Hematopoietic multipotent progenitor cell treated with erythropoietin and hydrocortisone succinate and interleukin-3 and kit ligand, for 8 days (in vitro differentiated cells): ENCODE measurements around the gene TP53TG5.

ENCODE experiments used
- DNase-seq: peaks from one replicate; pipeline ENCODE4 v3.0.0-alpha.2; 2015

Gene TP53TG5

GRCh38 chr20:45404438-45404837, 26.3 kb upstream of the TP53TG5 start:
- no peak for DNase-seq

- no peak for DNase-seq
These were observed 24.8 kb upstream of the TP53TG5 start for GRCh38 chr20:45402946-45403345.

GRCh38 chr20:45400346-45401031, 22.4 kb upstream of the TP53TG5 start:
- no peak for DNase-seq

- no peak for DNase-seq
These were observed 20.9 kb upstream of the TP53TG5 start for GRCh38 chr20:45399018-45399417.

- no peak for DNase-seq
These were observed 16.9 kb upstream of the TP53TG5 start for GRCh38 chr20:45395114-45395415.

- DNase-seq, result no peak
These were observed 16.3 kb upstream of the TP53TG5 start for GRCh38 chr20:45394221-45395113.

GRCh38 chr20:45392733-45393132, 14.6 kb upstream of the TP53TG5 start:
- no peak for DNase-seq

GRCh38 chr20:45391559-45391958, 13.4 kb upstream of the TP53TG5 start:
- DNase-seq, result no peak

- DNase-seq, result no peak
These were observed 12.8 kb upstream of the TP53TG5 start for GRCh38 chr20:45390931-45391330.

- no peak for DNase-seq
These were observed 9.1 kb upstream of the TP53TG5 start for GRCh38 chr20:45387274-45387673.

GRCh38 chr20:45377269-45377668, 856 bp downstream of the TP53TG5 start:
- no peak for DNase-seq

- DNase-seq, result no peak
These were observed 3.2 kb downstream of the TP53TG5 start for GRCh38 chr20:45374966-45375365.

- no peak for DNase-seq
These were observed 4.0 kb downstream of the TP53TG5 start for GRCh38 chr20:45374101-45374467.

GRCh38 chr20:45373353-45374100, 4.6 kb downstream of the TP53TG5 start:
- DNase-seq, result peak; percentile 93

- no peak for DNase-seq
These were observed 5.3 kb downstream of the TP53TG5 start for GRCh38 chr20:45372646-45373352.

- no peak for DNase-seq
These were observed 5.9 kb downstream of the TP53TG5 start for GRCh38 chr20:45372241-45372640.

GRCh38 chr20:45370571-45371160, 7.5 kb downstream of the TP53TG5 start:
- no peak for DNase-seq

- DNase-seq, result no peak
These were observed 9.7 kb downstream of the TP53TG5 start for GRCh38 chr20:45368221-45368980.

- DNase-seq, result no peak
These were observed 11.0 kb downstream of the TP53TG5 start for GRCh38 chr20:45367126-45367525.

- DNase-seq, result no peak
These were observed 11.5 kb downstream of the TP53TG5 start for GRCh38 chr20:45366631-45367030.

GRCh38 chr20:45366192-45366591, 11.9 kb downstream of the TP53TG5 start:
- DNase-seq, result no peak

GRCh38 chr20:45365444-45365970, 12.6 kb downstream of the TP53TG5 start:
- no peak for DNase-seq
